LNCaP clone FGC (cell line): Measurements from ENCODE around the gene IGF1R.

Experiments
- DNase-seq: peaks from one replicate; pipeline ENCODE4 v3.0.0-alpha.2; 2011; ENCODE audit warnings: low read depth
- H3K4me3 ChIP-seq: 2 replicates; pipeline ENCODE4 v1.5.1; 2011; ENCODE audit warnings: mild to moderate bottlenecking, low read depth, low read length, control low read depth
- TF ChIP-seq, protein P1 (sequence below): IDR thresholded peaks from 2 replicates; pipeline ENCODE4 v1.5.1; 2012; ENCODE audit warnings: mild to moderate bottlenecking; ENCODE audit not compliant: control insufficient read depth, insufficient read depth; ENCODE audit errors: extremely low read depth

The IGF1R gene

GRCh38 chr15:98804057-98804380 lies 155.7 kb downstream of the IGF1R start:
- no peak overlapping the region for H3K4me3 ChIP-seq
- DNase-seq, result no peak
- TF ChIP-seq, protein P1, sequence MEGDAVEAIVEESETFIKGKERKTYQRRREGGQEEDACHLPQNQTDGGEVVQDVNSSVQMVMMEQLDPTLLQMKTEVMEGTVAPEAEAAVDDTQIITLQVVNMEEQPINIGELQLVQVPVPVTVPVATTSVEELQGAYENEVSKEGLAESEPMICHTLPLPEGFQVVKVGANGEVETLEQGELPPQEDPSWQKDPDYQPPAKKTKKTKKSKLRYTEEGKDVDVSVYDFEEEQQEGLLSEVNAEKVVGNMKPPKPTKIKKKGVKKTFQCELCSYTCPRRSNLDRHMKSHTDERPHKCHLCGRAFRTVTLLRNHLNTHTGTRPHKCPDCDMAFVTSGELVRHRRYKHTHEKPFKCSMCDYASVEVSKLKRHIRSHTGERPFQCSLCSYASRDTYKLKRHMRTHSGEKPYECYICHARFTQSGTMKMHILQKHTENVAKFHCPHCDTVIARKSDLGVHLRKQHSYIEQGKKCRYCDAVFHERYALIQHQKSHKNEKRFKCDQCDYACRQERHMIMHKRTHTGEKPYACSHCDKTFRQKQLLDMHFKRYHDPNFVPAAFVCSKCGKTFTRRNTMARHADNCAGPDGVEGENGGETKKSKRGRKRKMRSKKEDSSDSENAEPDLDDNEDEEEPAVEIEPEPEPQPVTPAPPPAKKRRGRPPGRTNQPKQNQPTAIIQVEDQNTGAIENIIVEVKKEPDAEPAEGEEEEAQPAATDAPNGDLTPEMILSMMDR, result peak; percentile 45; the same call in 1 of the 2 replicates

DNA sequence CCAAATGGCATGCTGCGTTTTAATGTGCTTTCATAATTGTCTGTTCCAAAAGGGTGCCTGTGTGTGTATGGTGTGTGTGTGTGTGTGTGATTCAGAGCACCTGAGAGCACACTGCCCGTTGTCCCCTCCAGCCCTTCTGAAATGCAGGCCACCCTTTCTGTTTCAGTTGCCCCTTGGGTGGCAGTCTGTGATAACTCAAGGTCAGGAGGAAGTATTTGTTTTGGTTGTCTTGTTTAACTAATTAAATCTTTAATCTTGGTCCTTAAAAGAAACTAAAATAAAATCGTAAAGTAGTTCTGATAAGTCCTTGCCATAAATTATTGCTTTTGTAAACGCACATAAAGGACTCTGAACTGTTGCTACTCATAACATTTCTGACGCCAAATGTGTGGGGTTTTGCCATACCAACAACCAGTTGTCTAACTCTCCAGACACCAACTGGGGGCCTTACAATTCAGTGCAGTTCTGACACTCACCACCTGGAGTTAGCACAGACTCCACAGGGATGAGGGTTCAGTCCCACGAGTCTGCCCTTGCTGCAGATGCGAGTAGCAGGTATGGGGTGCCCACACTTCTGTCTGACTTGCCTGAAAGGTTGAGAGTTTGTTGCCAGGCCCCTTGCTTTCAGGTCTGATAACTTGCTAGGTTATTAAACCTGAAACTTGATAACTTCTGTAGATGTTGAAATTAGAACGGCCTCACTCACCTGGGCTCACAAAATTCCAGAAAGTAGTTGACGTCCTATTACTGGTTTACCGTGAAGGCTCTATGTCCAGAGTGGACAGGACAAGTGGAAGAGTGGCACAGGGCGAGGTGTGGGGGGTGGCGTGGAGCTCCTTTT lies 157.3 kb downstream of the IGF1R start:
- TF ChIP-seq, protein P1, result 0 out of 2 replicates have a peak, but pooled peaks have one; percentile 13
- no peak for DNase-seq

GRCh38 chr15:98806275-98806895 lies 158.0 kb downstream of the IGF1R start:
- TF ChIP-seq, protein P1, result no peak
- no peak for DNase-seq

More for the DNA sequence above, 157.3 kb downstream of the IGF1R start:
- no peak overlapping the region for H3K4me3 ChIP-seq

DNA sequence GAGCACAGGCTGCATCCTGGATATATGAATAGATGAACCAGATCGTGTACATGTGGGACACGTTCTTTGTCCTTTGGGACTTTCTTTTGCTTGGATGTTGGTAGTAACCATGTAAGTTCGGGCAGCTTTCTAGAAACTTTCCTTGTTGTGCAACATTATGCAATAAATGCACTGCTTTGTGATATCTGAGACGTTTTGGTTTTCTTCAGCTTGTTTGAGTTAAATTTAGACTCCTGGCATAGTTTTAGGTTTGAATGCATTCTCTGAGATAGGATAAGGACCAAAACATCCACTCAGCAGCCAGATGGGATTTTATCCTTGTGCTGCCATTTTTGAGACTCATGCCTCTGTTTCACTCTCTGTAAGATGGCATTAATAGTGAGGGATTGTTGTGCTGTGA lies 158.9 kb downstream of the IGF1R start:
- no peak for DNase-seq
- H3K4me3 ChIP-seq, result no peak overlapping the region
- TF ChIP-seq, protein P1, result no peak

More at GRCh38 chr15:98806275-98806895, 158.0 kb downstream of the IGF1R start:
- H3K4me3 ChIP-seq, result no peak overlapping the region

- no peak for DNase-seq
- H3K4me3 ChIP-seq, result no peak overlapping the region
- TF ChIP-seq, protein P1, result no peak
Observed at GRCh38 chr15:98809273-98809672, 160.9 kb downstream of the IGF1R start.

- H3K4me3 ChIP-seq, result no peak overlapping the region
- no peak for DNase-seq
- TF ChIP-seq, protein P1, result no peak
Observed at GRCh38 chr15:98812716-98813446, 164.5 kb downstream of the IGF1R start.
